ENCODE data around the gene FALEC. TPM values are rescaled to one million over a fixed set of nuclear protein-coding genes. Genes with fewer than 3 reads are reported as not detected.
A peak's percentile ranks its signal among the peaks of the same experiment; 100 is the strongest.

Gene FALEC
- total RNA-seq, 1 experiment from 2014 or later = not detected

DNA sequence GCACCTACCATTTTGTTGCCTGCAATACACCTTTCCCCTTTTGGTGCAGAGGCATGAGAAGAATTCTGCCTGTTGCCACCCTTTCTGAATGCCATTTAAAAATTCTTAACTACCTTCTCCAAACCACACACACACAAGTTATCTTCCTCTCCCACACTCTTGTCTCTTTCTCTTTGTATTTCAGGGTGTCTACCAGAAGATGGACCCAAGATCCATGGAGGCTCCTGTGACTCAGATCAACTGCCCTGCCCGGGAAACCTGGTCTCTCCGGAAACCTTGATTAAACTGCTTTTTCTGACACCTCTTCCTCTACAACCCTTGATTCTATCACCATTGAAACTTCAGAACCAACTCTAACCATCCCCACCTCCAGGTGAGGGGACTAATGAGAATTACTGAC is 30.7 kb upstream of the FALEC start:
- intact Hi-C loops (cut with micrococcal nuclease) = loop anchor here (1.0 to 10.0 kb wide), 5 partner anchors 32 to 330 kb away; partner anchors contain the start of genes ADAMTSL4 and FALEC
- no peak overlapping the region for H3K4me3 Mint-ChIP-seq (ENCODE audit: unreplicated experiment)
- H3K27ac Mint-ChIP-seq (ENCODE audit: low read depth, unreplicated experiment) = no peak overlapping the region
- no peaks in the 10 kb centered on the region for H3K27me3 Mint-ChIP-seq (ENCODE audit: insufficient read depth, unreplicated experiment)
- CTCF ChIA-PET = interaction anchor here (0.6 to 1.8 kb wide), 5 partner anchors 47 to 399 kb away, joined by 3 to 5 read pairs (median 3); no protein-coding TSS in a partner anchor
- TF ChIP-seq, protein P1, sequence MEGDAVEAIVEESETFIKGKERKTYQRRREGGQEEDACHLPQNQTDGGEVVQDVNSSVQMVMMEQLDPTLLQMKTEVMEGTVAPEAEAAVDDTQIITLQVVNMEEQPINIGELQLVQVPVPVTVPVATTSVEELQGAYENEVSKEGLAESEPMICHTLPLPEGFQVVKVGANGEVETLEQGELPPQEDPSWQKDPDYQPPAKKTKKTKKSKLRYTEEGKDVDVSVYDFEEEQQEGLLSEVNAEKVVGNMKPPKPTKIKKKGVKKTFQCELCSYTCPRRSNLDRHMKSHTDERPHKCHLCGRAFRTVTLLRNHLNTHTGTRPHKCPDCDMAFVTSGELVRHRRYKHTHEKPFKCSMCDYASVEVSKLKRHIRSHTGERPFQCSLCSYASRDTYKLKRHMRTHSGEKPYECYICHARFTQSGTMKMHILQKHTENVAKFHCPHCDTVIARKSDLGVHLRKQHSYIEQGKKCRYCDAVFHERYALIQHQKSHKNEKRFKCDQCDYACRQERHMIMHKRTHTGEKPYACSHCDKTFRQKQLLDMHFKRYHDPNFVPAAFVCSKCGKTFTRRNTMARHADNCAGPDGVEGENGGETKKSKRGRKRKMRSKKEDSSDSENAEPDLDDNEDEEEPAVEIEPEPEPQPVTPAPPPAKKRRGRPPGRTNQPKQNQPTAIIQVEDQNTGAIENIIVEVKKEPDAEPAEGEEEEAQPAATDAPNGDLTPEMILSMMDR (IDR thresholded peaks at IDR 0.05; ENCODE audit: unreplicated experiment) = peak; percentile 49
- no peaks in the 10 kb centered on the region for H3K9me3 Mint-ChIP-seq (ENCODE audit: unreplicated experiment)
- H3K4me1 Mint-ChIP-seq (ENCODE audit: insufficient read depth, unreplicated experiment) = peaks cover 14% of the 10 kb centered on the region
- no TSS peak for BruUV-seq (replicated peaks)
- POLR2A ChIA-PET = interaction anchor here (1.2 to 4.6 kb wide), 4 partner anchors 14 to 120 kb away, joined by 3 to 32 read pairs (median 11); partner anchors contain the start of genes ADAMTSL4, FALEC and RPRD2
- DNase-seq (ENCODE audit: unreplicated experiment) = peak; percentile 66
- peaks cover 11% of the 10 kb centered on the region for H3K36me3 Mint-ChIP-seq (ENCODE audit: insufficient read depth, unreplicated experiment)

DNA sequence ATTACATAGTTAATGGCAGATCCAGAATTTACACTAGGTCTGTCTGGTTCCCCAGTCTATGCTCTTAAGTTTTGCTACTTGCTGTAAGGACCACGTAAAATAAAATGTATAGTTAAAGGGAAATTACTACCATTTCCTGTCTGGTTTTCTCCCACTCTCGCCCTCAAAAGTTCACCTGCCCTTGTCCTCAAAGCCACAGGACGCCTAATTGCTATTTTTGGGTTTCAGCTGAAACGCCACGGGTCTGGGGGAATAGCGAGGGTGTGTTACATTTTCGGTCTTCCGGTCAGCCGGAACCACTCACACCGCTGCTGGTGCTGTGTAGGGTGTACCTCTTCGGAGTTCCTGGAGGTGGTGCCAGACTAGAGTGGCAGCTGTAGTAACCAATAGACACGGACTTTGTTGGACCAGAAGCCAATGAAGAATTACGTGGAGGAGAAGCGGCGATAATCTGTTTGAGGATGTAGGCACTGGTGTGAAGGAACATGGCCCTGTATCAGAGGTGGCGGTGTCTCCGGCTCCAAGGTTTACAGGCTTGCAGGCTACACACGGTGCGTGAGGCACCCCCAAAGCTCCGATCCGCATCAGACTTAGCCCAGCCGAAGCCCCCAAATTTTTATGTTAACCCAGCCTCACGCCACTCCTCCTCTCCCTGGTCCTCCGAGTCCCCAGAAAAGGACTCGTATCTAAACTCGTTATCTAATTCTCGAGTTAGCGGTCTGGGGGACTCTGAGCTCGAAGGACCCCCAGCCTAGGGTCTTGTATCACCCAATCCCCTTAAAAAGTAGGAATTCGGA is 28.4 kb upstream of the FALEC start, which contains the start of gene TARS2:
TARS2 (plus strand) TSS at position 454 of the 797 bp plus-strand sequence; CDS start at position 486, 32 bp downstream.
- intact Hi-C loops (cut with micrococcal nuclease) = loop anchor here (10.0 kb wide), 1 partner anchor 328 kb away; no protein-coding TSS in a partner anchor
- Mint-ChIP-seq H3K27me3 (ENCODE audit: insufficient read depth, unreplicated experiment) (no peaks in the 10 kb centered on the region), H3K36me3 (ENCODE audit: insufficient read depth, unreplicated experiment) (peaks cover 35% of the 10 kb centered on the region), H3K9me3 (ENCODE audit: unreplicated experiment) (no peaks in the 10 kb centered on the region), H3K4me3 (ENCODE audit: unreplicated experiment) (peak within 1 kb of the TSS; percentile 99), H3K4me1 (ENCODE audit: insufficient read depth, unreplicated experiment) (peaks cover 14% of the 10 kb centered on the region), H3K27ac (ENCODE audit: low read depth, unreplicated experiment) (peak within 1 kb of the TSS; percentile 93)
- TF ChIP-seq, protein P1 (IDR thresholded peaks at IDR 0.05; ENCODE audit: unreplicated experiment) = no peak
- ChIA-PET CTCF (interaction anchor here (0.6 to 1.7 kb wide), 5 partner anchors 28 to 509 kb away, joined by 3 to 5 read pairs (median 3); partner anchors contain the start of gene FALEC), POLR2A (interaction anchor here (0.6 to 4.6 kb wide), 36 partner anchors 10 to 519 kb away, joined by 3 to 32 read pairs (median 4); partner anchors contain the start of genes ANXA9, APH1A, ECM1 and ENSA)
- peak; percentile 100 for DNase-seq (ENCODE audit: unreplicated experiment)
- BruUV-seq (replicated peaks) = TSS peak; percentile 71

DNA sequence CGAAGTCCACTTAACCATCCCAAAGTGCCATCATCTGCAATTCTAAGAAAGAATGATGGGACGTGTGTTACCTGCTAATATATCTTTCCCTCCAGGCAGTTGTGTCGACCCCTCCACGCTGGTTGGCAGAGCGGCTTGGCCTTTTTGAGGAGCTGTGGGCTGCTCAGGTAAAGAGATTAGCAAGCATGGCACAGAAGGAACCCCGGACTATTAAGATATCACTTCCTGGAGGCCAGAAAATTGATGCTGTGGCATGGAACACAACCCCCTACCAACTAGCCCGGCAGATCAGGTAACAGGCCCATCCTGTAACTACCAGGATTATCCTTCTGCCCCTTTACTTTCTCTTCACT is 27.8 kb upstream of the FALEC start:
- peaks cover 40% of the 10 kb centered on the region for H3K36me3 Mint-ChIP-seq (ENCODE audit: insufficient read depth, unreplicated experiment)
- peaks cover 14% of the 10 kb centered on the region for H3K4me1 Mint-ChIP-seq (ENCODE audit: insufficient read depth, unreplicated experiment)
- POLR2A ChIA-PET = interaction anchor here (0.6 to 4.6 kb wide), 31 partner anchors 9 to 519 kb away, joined by 3 to 32 read pairs (median 5); partner anchors contain the start of genes ANXA9, APH1A, ECM1 and ENSA
- H3K27me3 Mint-ChIP-seq (ENCODE audit: insufficient read depth, unreplicated experiment) = no peaks in the 10 kb centered on the region
- intact Hi-C loops (cut with micrococcal nuclease) = loop anchor here (10.0 kb wide), 1 partner anchor 327 kb away; no protein-coding TSS in a partner anchor
- H3K4me3 Mint-ChIP-seq (ENCODE audit: unreplicated experiment) = peak overlapping the region; percentile 99
- BruUV-seq (replicated peaks) = no TSS peak
- DNase-seq (ENCODE audit: unreplicated experiment) = no peak
- CTCF ChIA-PET = interaction anchor here (0.6 to 1.7 kb wide), 4 partner anchors 28 to 508 kb away, joined by 3 to 5 read pairs (median 4); partner anchors contain the start of gene FALEC
- peak overlapping the region; percentile 93 for H3K27ac Mint-ChIP-seq (ENCODE audit: low read depth, unreplicated experiment)
- H3K9me3 Mint-ChIP-seq (ENCODE audit: unreplicated experiment) = no peaks in the 10 kb centered on the region
- TF ChIP-seq, protein P1 (IDR thresholded peaks at IDR 0.05; ENCODE audit: unreplicated experiment) = no peak

DNA sequence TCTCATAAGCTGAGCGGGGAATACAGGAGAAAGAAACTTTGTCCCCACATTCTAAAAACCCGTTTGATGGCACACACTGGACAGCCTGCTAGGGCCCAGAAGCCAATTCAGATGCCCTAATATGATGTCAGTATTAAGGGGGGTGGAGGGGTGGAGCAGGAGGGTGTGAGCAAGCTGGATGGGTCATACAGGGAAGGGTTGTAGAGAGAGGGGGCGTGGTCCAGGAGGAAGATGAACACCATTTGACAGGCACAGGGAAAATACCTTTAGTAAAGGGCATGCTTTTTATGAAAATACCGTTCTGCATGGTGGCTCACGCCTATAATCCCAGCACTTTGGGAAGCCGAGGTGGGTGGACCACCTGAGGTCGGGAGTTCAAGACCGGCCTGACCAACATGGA is 22.4 kb upstream of the FALEC start:
- no TSS peak for BruUV-seq (replicated peaks)
- intact Hi-C loops (cut with micrococcal nuclease) = no loop called here
- Mint-ChIP-seq H3K27ac (ENCODE audit: low read depth, unreplicated experiment) (no peak overlapping the region), H3K36me3 (ENCODE audit: insufficient read depth, unreplicated experiment) (peaks cover 88% of the 10 kb centered on the region), H3K27me3 (ENCODE audit: insufficient read depth, unreplicated experiment) (no peaks in the 10 kb centered on the region), H3K4me1 (ENCODE audit: insufficient read depth, unreplicated experiment) (peaks cover 6% of the 10 kb centered on the region), H3K9me3 (ENCODE audit: unreplicated experiment) (no peaks in the 10 kb centered on the region), H3K4me3 (ENCODE audit: unreplicated experiment) (no peak overlapping the region)
- TF ChIP-seq, protein P1 (IDR thresholded peaks at IDR 0.05; ENCODE audit: unreplicated experiment) = no peak
- POLR2A ChIA-PET = interaction anchor here (0.6 kb wide), 1 partner anchor 53 kb away, joined by 3 read pairs; no protein-coding TSS in a partner anchor
- no peak for DNase-seq (ENCODE audit: unreplicated experiment)
- CTCF ChIA-PET = interaction anchor here (1.2 kb wide), 1 partner anchor 39 kb away, joined by 3 read pairs; no protein-coding TSS in a partner anchor
